Neuronal stem cell (in vitro differentiated cells): ENCODE measurements around the gene PLSCR1.
A peak's percentile ranks its signal among the peaks of the same experiment; 100 is the strongest.

Experiments used
- DNase-seq: peaks from one replicate; pipeline ENCODE4 v3.0.0-alpha.2; 2013; ENCODE audit warnings: low spot score
- H2AFZ ChIP-seq: one replicate; pipeline ENCODE4 v1.6.1; 2013; ENCODE audit warnings: mild to moderate bottlenecking, low read length, inconsistent platforms
- H2AK5ac ChIP-seq: 2 replicates; pipeline ENCODE4 v1.6.1; 2013; ENCODE audit warnings: low read depth, mild to moderate bottlenecking, inconsistent platforms, low read length, moderate library complexity, mixed read lengths
- H2BK120ac ChIP-seq: 2 replicates; pipeline ENCODE4 v1.6.1; 2013; ENCODE audit warnings: low read depth, mild to moderate bottlenecking, inconsistent platforms, low read length, moderate library complexity, mixed read lengths
- H2BK12ac ChIP-seq: one replicate; pipeline ENCODE4 v1.6.1; 2013; ENCODE audit warnings: low read length, inconsistent platforms
- H2BK15ac ChIP-seq: 2 replicates; pipeline ENCODE4 v1.6.1; 2013; ENCODE audit warnings: mild to moderate bottlenecking, low read length, inconsistent platforms, mixed read lengths
- H2BK5ac ChIP-seq: one replicate; pipeline ENCODE4 v1.6.1; 2013; ENCODE audit warnings: inconsistent platforms, mild to moderate bottlenecking, low read length, moderate library complexity
- H3K14ac ChIP-seq: one replicate; pipeline ENCODE4 v1.6.1; 2013; ENCODE audit warnings: low read length, inconsistent platforms
- H3K18ac ChIP-seq: 2 replicates; pipeline ENCODE4 v1.6.1; 2013; ENCODE audit warnings: low read length, inconsistent platforms
- H3K23ac ChIP-seq: 2 replicates; pipeline ENCODE4 v1.6.1; 2013; ENCODE audit warnings: low read depth, mild to moderate bottlenecking, mixed read lengths, low read length, inconsistent platforms; ENCODE audit not compliant: poor library complexity
- H3K27ac ChIP-seq: replicated peaks from 3 replicates; pipeline ENCODE4 v1.5.1; 2013; ENCODE audit warnings: low read length, inconsistent platforms
- H3K27me3 ChIP-seq, 3 experiments: 2 replicates each; pipeline ENCODE4 v1.6.1; 2013; ENCODE audit warnings: low read length in 3 of 3, mild to moderate bottlenecking in 2 of 3, inconsistent platforms in 1 of 3, low read depth in 1 of 3, mixed read lengths in 1 of 3, moderate library complexity in 1 of 3; ENCODE audit not compliant: control insufficient read depth in 3 of 3, insufficient read depth in 3 of 3
- H3K36me3 ChIP-seq, 2 donors: replicated peaks in 1 of 2; 2 replicates each; pipeline ENCODE4 v1.6.1; 2013; ENCODE audit warnings: low read length in 2 of 2; ENCODE audit not compliant: control insufficient read depth in 2 of 2, insufficient read depth in 2 of 2
- H3K4ac ChIP-seq: 2 replicates; pipeline ENCODE4 v1.6.1; 2013; ENCODE audit warnings: inconsistent platforms, mild to moderate bottlenecking, low read length, moderate library complexity
- H3K4me1 ChIP-seq, 2 donors: 1 replicate in 1 of 2; 2 replicates in 1 of 2; pipeline ENCODE4 v1.6.1; 2013; ENCODE audit warnings: low read length in 2 of 2, low read depth in 1 of 2; ENCODE audit not compliant: control insufficient read depth in 2 of 2, insufficient read depth in 1 of 2
- H3K4me2 ChIP-seq: one replicate; pipeline ENCODE4 v1.6.1; 2013; ENCODE audit warnings: mild to moderate bottlenecking, low read length, inconsistent platforms; ENCODE audit not compliant: insufficient read depth, poor library complexity, severe bottlenecking
- H3K4me3 ChIP-seq, 2 donors: 2 replicates each; pipeline ENCODE4 v1.5.1; 2013; ENCODE audit warnings: low read length in 2 of 2, mild to moderate bottlenecking in 2 of 2, inconsistent platforms in 1 of 2, moderate library complexity in 1 of 2
- H3K79me1 ChIP-seq: one replicate; pipeline ENCODE4 v1.6.1; 2013; ENCODE audit warnings: low read depth, mild to moderate bottlenecking, inconsistent platforms, low read length, moderate library complexity
- H3K9ac ChIP-seq: one replicate; pipeline ENCODE4 v1.6.1; 2013; ENCODE audit warnings: mild to moderate bottlenecking, low read depth, low read length, inconsistent platforms; ENCODE audit not compliant: poor library complexity
- H3K9me3 ChIP-seq, 2 donors: replicated peaks in 1 of 2; 2 replicates each; pipeline versions ENCODE3 to v1.6.1; 2013; ENCODE audit warnings: low read length in 2 of 2, mild to moderate bottlenecking in 2 of 2, inconsistent platforms in 1 of 2, low read depth in 1 of 2, mixed read lengths in 1 of 2, moderate library complexity in 1 of 2; ENCODE audit not compliant: control insufficient read depth in 2 of 2, insufficient read depth in 1 of 2
- H4K8ac ChIP-seq: one replicate; pipeline ENCODE4 v1.6.1; 2013; ENCODE audit warnings: low read depth, mild to moderate bottlenecking, inconsistent platforms, low read length, moderate library complexity
- H4K91ac ChIP-seq: one replicate; pipeline ENCODE4 v1.6.1; 2013; ENCODE audit warnings: low read length, low read depth, mild to moderate bottlenecking, inconsistent platforms; ENCODE audit not compliant: poor library complexity
- WGBS, 2 donors: extraction: QIAGEN DNeasy Blood & Tissue Kit; methylation state at CpG; one replicate each; pipeline ENCODE4 v1.1.7; 2013; ENCODE audit warnings: missing lambda C conversion rate in 2 of 2, mixed read lengths in 1 of 2; ENCODE audit not compliant: insufficient read length in 2 of 2, insufficient replicate concordance in 1 of 2; ENCODE audit errors: extremely low coverage in 2 of 2; 5-methylcytosine and 5-hydroxymethylcytosine counted together

Gene PLSCR1

GRCh38 chr3:146589899-146590508 lies 45.6 kb upstream of the PLSCR1 start:
- Histone ChIP-seq H3K9me3 (no peaks in the 10 kb centered on the region), H3K4me3 (no peak overlapping the region), H2BK15ac (no peak overlapping the region), H3K9ac (no peak overlapping the region), H2AK5ac (no peak overlapping the region), H3K4me2 (no peak overlapping the region), H3K27me3 (no peaks in the 10 kb centered on the region), H3K4me1 (no peaks in the 10 kb centered on the region), H3K14ac (no peak overlapping the region), H3K79me1 (no peaks in the 10 kb centered on the region), H3K18ac (no peak overlapping the region), H3K27ac (no peak overlapping the region), H2BK120ac (no peak overlapping the region), H2AFZ (no peak overlapping the region), H4K8ac (no peak overlapping the region), H2BK5ac (no peak overlapping the region), H4K91ac (no peak overlapping the region), H3K23ac (no peak overlapping the region), H3K4ac (no peak overlapping the region), H2BK12ac (no peak overlapping the region), H3K36me3 (no peaks in the 10 kb centered on the region)
- no CpG with 5 or more reads among the region's 1 CpG for WGBS, 2 donors
- DNase-seq, result no peak

DNA sequence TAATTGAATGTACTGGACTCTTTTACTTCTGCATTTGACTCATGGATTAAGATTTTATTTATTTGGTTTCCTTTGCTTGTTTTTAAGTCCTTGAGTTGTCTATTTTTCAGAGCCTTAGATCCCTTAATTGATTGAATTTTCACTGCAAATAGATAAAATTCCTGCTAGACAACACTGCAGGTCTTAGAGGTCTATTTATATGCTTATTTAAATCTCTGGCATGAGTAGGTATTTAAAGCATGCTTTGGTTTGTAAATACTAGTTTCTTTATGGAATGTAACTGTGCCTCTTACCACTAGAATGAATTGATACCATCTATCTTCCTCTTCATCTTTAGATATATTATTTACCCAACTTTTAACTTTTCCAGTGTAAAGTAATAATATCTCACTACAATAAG lies 40.7 kb upstream of the PLSCR1 start:
- H3K36me3 ChIP-seq, result no peaks in the 10 kb centered on the region
- H3K4me3 ChIP-seq, result no peak overlapping the region

GRCh38 chr3:146581951-146582467 lies 37.6 kb upstream of the PLSCR1 start:
- Histone ChIP-seq H3K4me1 (no peaks in the 10 kb centered on the region), H3K23ac (no peak overlapping the region), H3K4ac (no peak overlapping the region), H2BK12ac (no peak overlapping the region), H3K27ac (no peak overlapping the region), H4K91ac (no peak overlapping the region), H2BK5ac (no peak overlapping the region), H3K4me2 (no peak overlapping the region), H3K9me3 (peaks cover 0 to 11% of the 10 kb centered on the region in 2 donors), H2BK15ac (no peak overlapping the region), H3K9ac (no peak overlapping the region), H3K18ac (no peak overlapping the region), H2AK5ac (no peak overlapping the region), H3K27me3 (no peaks in the 10 kb centered on the region), H3K36me3 (no peaks in the 10 kb centered on the region), H3K79me1 (no peaks in the 10 kb centered on the region), H4K8ac (no peak overlapping the region), H3K14ac (no peak overlapping the region), H3K4me3 (no peak overlapping the region), H2BK120ac (no peak overlapping the region), H2AFZ (peak overlapping the region; percentile 69)
- no peak for DNase-seq

More for the DNA sequence above, 40.7 kb upstream of the PLSCR1 start:
- H4K91ac ChIP-seq, result no peak overlapping the region
- no peak overlapping the region for H4K8ac ChIP-seq
- H2BK5ac ChIP-seq, result no peak overlapping the region
- H3K18ac ChIP-seq, result no peak overlapping the region
- H2BK120ac ChIP-seq, result no peak overlapping the region
- H3K14ac ChIP-seq, result no peak overlapping the region
- no peak overlapping the region for H2BK15ac ChIP-seq
- no peak overlapping the region for H2AK5ac ChIP-seq
- H3K79me1 ChIP-seq, result no peaks in the 10 kb centered on the region
- H3K27me3 ChIP-seq, result no peaks in the 10 kb centered on the region
- H3K9me3 ChIP-seq, result peaks cover 0 to 11% of the 10 kb centered on the region in 2 donors
- no peak overlapping the region for H3K23ac ChIP-seq
- no peak overlapping the region for H2BK12ac ChIP-seq
- DNase-seq, result no peak
- no peaks in the 10 kb centered on the region for H3K4me1 ChIP-seq
- no peak overlapping the region for H2AFZ ChIP-seq
- H3K4ac ChIP-seq, result no peak overlapping the region
- H3K9ac ChIP-seq, result no peak overlapping the region
- H3K4me2 ChIP-seq, result no peak overlapping the region
- no peak overlapping the region for H3K27ac ChIP-seq

- Histone ChIP-seq H3K9me3 (peaks cover 0 to 11% of the 10 kb centered on the region in 2 donors), H2BK120ac (no peak overlapping the region), H3K4me2 (no peak overlapping the region), H3K18ac (no peak overlapping the region), H2BK5ac (no peak overlapping the region), H3K27ac (no peak overlapping the region), H2BK15ac (no peak overlapping the region), H3K79me1 (no peaks in the 10 kb centered on the region), H3K36me3 (no peaks in the 10 kb centered on the region), H3K23ac (no peak overlapping the region), H4K91ac (no peak overlapping the region), H3K14ac (no peak overlapping the region), H3K4ac (no peak overlapping the region), H2BK12ac (no peak overlapping the region), H4K8ac (no peak overlapping the region), H2AK5ac (no peak overlapping the region), H3K27me3 (no peaks in the 10 kb centered on the region), H3K4me3 (no peak overlapping the region), H3K9ac (no peak overlapping the region), H3K4me1 (no peaks in the 10 kb centered on the region), H2AFZ (no peak overlapping the region)
- no CpG with 5 or more reads among the region's 1 CpG for WGBS, 2 donors
- DNase-seq, result no peak
Measured at GRCh38 chr3:146581080-146581601, 36.7 kb upstream of the PLSCR1 start.
